Activated T-helper 1 cell treated with anti-CD3 and anti-CD28 coated beads, Interleukin-2, amount 50 U/mL, for 16 hours (primary cell): ENCODE results near the gene TMEM179.

Source experiments
- DNase-seq, 2 donors: peaks; one replicate each; pipeline ENCODE4 v3.0.0-alpha.2; 2020; ENCODE audit warnings: low read depth in 1 of 2, low spot score in 1 of 2

The TMEM179 gene

DNA sequence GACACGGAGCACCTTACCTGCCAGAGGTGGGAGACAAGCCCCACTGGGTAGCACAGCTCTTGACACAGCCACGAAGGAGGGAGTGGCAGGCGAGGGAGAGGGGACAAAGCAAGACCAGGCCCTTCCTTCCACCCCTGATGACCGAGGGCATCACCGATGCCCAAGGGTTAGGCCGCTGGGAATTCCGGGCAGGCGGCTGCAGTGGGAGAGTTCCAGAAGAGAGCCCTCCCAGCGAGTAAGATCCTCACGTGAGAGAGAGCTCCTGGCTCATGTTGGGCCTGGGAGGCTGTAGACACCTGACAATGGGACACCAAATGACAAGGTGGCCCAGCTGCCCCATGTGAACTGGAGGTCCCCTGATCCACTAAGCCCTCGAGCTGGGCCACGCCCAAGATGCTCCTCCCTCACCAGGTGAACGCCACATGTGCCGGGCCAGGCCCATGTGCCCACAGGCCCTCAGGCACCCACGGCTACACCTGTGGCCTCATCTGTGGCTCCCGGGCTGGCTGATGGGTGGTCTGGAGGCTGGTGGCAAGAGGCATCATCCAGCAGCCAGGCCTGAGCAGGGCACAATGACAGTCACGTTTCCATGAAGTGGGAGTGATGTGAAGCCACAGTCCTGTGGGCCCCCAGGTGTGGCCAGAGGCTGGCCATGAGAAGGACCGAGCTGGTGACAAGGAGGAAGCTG lies 57.1 kb downstream of the TMEM179 start:
- no peak for DNase-seq

DNA sequence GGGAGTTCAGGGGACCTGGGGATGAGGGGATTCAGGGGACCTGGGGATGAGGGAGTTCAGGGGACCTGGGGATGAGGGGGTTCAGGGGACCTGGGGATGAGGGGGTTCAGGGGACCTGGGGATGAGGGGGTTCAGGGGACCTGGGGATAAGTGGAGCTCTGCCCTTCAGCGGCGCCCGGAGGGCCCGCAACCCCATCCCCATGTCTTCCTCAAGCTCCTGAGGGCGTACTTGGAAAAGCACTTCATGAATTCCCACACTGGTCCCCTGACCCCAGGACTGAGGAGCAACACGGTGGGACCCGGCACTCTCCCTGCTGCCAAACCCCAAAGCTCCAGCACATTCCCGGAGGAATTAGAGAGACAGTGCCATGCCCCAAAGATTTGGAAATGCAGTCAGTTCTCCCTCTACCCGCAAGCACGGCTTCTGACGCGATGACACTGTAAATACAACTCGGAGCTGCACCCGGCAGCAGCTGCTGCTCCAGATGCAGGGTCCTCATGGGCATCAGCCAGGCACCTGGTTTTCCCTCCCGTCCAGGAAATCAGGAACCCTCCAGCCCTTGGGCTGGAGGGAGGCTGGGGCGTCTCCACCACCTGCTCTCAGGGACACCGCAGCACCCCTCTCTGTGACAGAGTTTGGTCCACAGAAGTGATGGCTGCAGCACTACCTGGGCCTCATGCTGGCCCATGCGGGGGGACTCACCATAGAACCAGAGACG lies 57.8 kb downstream of the TMEM179 start:
- DNase-seq: no peak

DNA sequence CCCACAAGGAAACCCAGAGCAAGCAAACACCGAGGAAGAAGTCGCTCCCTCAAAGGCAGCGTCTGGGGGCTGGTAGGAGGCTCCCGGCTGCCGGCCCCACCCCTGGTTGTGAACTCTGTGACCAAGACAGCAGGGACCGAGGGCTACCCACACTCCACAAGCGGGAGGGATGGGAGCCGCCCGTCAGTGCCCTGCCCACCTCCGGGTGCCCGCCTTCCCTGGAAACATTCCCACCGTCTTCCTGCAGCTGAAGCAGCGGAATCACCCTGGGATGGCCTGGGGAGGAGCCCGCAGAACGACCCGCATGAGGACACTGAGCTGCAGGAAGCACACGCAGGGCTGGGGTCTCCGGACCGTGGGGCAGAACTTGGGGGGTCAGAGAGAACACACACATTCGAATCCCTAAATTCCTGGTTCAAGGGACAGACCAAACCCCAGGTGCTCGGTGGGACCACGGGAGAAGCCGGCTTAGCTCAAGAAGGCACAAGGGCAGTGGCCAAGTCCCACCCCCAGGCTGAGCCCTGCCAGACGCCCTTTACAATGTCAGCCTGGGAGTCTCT lies 58.5 kb downstream of the TMEM179 start:
- DNase-seq: no peak

DNA sequence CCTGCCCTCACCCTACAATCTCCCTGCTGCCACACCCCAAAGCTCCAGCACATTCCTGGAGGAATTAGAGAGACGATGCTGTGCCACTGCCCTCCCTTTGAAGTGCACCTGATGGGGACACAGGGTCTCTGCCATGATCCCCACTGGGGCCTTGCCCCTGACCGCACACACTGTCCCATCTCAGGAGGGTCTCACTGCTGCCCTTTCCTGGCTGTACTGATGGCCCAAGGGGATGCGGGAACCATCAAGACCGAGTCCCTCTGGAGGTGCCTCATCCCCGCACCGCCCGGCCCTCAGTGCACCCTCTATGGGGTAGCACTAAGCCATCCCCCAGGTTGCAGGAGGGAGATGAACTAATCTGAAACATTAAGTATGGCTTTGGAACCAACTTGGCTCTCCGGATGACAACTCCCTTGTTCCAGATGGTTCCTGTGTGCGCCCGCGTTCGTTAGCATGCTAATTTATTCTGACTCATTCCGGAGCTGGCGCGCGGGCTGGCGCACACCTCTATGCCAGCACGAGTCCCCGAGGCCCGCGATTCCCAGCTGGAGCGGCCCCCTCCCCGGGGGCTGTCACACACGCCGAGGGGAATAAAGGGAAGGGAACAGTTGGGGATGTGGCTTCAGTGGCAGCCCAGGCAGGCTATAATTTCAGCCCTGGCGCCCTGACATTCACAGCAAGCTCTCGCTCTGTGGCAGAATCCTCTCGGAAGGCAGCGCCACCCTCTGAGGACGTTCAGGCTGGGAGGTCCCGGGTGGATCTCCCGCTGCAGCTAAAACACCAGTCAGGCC lies 59.2 kb downstream of the TMEM179 start:
- DNase-seq: no peak

DNA sequence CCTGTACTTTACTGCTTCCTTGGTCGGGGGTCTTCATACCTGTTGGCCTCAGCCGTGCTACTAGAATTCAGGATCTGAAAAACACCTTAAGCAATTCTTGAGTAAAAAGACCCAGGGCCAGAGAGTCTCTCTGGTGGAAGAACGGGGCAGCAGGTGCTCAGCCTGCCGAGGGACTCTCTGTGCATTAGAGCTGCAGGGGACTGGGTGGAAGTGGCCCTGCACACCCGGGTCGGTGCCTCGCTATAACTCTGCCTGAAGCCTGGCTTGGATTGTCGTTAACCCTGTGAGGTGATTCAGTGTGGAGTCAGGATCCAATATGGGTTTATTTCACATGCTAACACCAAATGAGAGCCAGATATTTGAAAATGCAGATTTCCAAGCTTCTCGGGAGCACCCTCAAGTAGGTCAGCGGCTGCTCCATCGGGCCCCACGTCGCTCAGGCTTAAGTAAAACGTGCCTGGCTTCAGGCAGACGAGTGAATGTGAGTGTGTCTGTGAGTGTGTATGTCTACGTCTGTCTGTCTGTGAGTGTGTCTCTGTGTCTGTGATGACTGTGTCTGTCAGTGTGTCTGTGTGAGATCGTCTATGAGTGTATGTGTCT lies 60.1 kb downstream of the TMEM179 start:
- DNase-seq: no peak

DNA sequence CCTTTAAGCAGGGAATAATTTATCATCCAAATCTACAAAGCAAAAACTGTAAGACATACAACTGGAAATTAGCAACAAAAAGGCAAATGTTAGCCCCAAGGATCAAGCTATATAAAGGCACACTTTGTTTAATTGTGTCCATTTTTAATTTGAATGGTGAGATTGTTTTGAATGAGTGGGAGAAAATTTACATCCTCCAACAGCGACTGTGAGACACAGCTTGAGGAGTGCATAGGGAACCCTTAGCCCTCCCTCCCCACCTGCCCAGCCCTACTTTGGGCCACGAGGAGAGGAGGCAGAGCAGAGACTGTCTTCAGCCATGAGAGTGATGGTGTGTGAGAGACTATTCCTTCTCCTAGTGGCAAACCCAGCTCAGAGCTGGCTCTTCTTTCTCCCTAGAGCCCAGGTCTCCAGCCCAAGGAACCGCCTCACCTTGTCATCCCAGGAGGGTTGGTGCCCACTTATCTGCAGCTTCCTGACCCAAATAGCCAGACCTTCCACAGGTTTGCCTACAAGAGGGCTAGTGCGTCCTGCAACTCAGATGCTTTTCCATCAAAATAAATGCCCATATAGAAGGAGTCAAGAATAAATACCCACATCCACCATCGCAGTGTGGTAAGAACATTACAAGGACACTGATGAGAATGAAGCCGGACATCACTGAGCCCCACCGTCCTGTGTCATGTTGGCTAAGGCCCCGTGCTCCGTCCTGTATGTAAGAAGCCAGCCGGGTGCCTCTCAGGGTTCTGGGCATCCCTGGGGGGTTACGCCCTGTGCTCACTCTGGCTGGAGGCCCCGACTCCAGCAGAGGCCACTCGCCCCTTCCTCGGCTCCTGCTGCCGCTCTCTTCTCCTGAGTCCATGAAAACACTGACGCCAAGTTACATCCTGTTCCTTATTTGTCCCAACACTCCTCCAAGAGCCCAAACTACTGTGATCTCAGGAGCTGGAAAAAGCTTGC lies 61.4 kb downstream of the TMEM179 start:
- no peak for DNase-seq

DNA sequence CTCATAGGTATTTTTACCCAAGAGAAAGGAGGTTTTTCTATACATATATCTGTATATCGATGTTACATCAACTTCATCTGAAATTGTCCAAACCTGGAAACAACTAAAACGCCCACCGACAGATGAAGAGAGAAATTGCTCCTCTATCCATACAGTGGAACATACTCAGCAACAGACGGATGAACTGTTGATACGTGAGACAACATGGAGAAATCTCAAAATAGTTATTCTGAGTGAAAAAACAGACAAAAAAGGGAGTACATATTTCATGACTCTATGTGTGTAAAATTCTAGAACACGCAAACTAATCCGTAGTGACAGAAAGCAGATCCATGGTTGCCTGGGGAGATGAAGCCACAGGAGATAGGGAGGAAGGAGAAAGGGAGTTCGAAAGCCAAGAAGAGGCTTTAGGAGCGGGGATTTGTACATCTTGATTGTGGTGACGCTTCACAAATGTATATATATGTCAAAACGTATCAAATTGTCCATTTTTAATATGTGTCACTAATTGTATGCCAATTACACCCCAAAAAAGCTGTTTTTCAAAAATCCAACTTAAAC lies 62.6 kb downstream of the TMEM179 start:
- no peak for DNase-seq
